HEK293 (cell line): ENCODE results near the gene BANF2.

Experiments
- CTCF ChIA-PET: fragments of 350-600 bp; formaldehyde crosslinking; extraction: SDS; loops from one replicate; lab custom pipeline; 2021; ENCODE audit warnings: antibody characterized with exemption; lab: Yijun Ruan, JAX
- POLR2A ChIA-PET: fragments of 300-600 bp; formaldehyde crosslinking; extraction: SDS; loops from one replicate; lab custom pipeline; 2020; ENCODE audit warnings: antibody characterized with exemption, inconsistent platforms; lab: Yijun Ruan, JAX
- H3K27ac ChIP-seq: fragments of 200-500 bp; sonication (Bioruptor generic); 2 replicates; pipeline ENCODE4 v1.5.1; 2014; ENCODE audit warnings: low read depth, low read length, control low read depth, inconsistent platforms; ENCODE audit errors: extremely low read depth
- H3K36me3 ChIP-seq, 2 experiments: fragments of 200-500 bp in 1 of 2; sonication (Bioruptor generic) in 1 of 2; 1 replicate in 1 of 2; 2 replicates in 1 of 2; pipeline ENCODE4 v1.5.1; 2014 to 2017; ENCODE audit warnings: inconsistent platforms in 2 of 2, low read length in 2 of 2; ENCODE audit not compliant: control insufficient read depth in 2 of 2, insufficient read depth in 1 of 2
- H3K4me1 ChIP-seq: fragments of 200-500 bp; sonication (Bioruptor generic); 2 replicates; pipeline ENCODE4 v1.5.1; 2014; ENCODE audit warnings: mild to moderate bottlenecking, low read length, inconsistent platforms; ENCODE audit not compliant: control insufficient read depth, insufficient read depth
- H3K4me3 ChIP-seq: 2 replicates; pipeline ENCODE4 v1.5.1; 2011; ENCODE audit warnings: low read depth, mild to moderate bottlenecking, control low read depth, low read length, moderate library complexity
- H3K9me3 ChIP-seq: fragments of 200-500 bp; sonication (Bioruptor generic); 2 replicates; pipeline ENCODE4 v1.5.1; 2014; ENCODE audit warnings: low read depth, low read length, inconsistent platforms; ENCODE audit not compliant: control insufficient read depth, insufficient read depth
- HOXC10 ChIP-seq: sonication (generic); formaldehyde crosslinking; IDR thresholded peaks from 2 replicates; pipeline ENCODE4 v1.8.1; 2023; ENCODE audit warnings: mild to moderate bottlenecking, missing genetic modification reagents
- KLF7 ChIP-seq: fragments of 450-650 bp; formaldehyde crosslinking; IDR thresholded peaks from 2 replicates; pipeline ENCODE4 v1.5.1; 2016; ENCODE audit warnings: missing biosample characterization, missing genetic modification characterization, borderline replicate concordance
- MEIS1 ChIP-seq: sonication (generic); formaldehyde crosslinking; IDR thresholded peaks from 2 replicates; pipeline ENCODE4 v1.8.1; 2022; ENCODE audit warnings: missing genetic modification reagents, mild to moderate bottlenecking, borderline replicate concordance
- SCRT1 ChIP-seq: fragments of 450-650 bp; formaldehyde crosslinking; IDR thresholded peaks from 2 replicates; pipeline ENCODE4 v1.5.1; 2016; ENCODE audit warnings: missing biosample characterization, missing genetic modification characterization, borderline replicate concordance
- SETDB1 ChIP-seq: IDR thresholded peaks from one replicate; pipeline ENCODE4 v1.6.1; 2017; ENCODE audit warnings: mild to moderate bottlenecking, low read length, moderate library complexity, mixed read lengths; ENCODE audit not compliant: insufficient read length
- ZBTB20 ChIP-seq: fragments of 450-650 bp; formaldehyde crosslinking; IDR thresholded peaks from 2 replicates; pipeline ENCODE4 v1.5.1; 2016; ENCODE audit warnings: missing biosample characterization, missing genetic modification characterization
- ZBTB7A ChIP-seq: fragments of 450-650 bp; formaldehyde crosslinking; IDR thresholded peaks from 2 replicates; pipeline ENCODE4 v1.5.1; 2016; ENCODE audit warnings: low read depth, missing biosample characterization, missing genetic modification characterization
- ZEB2 ChIP-seq: fragments of 450-650 bp; formaldehyde crosslinking; IDR thresholded peaks from 2 replicates; pipeline ENCODE4 v1.5.1; 2016; ENCODE audit warnings: missing biosample characterization, missing genetic modification characterization
- ZNF121 ChIP-seq: fragments of 450-650 bp; formaldehyde crosslinking; IDR thresholded peaks from 2 replicates; pipeline ENCODE4 v1.5.1; 2016; ENCODE audit warnings: missing biosample characterization, missing genetic modification characterization
- ZNF211 ChIP-seq: fragments of 450-650 bp; formaldehyde crosslinking; IDR thresholded peaks from 2 replicates; pipeline ENCODE4 v1.5.1; 2016; ENCODE audit warnings: low read depth, missing biosample characterization, missing genetic modification characterization
- ZNF221 ChIP-seq: fragments of 450-650 bp; formaldehyde crosslinking; IDR thresholded peaks from 2 replicates; pipeline ENCODE4 v1.5.1; 2017; ENCODE audit warnings: missing biosample characterization, missing genetic modification characterization, borderline replicate concordance
- ZNF223 ChIP-seq: fragments of 450-650 bp; formaldehyde crosslinking; IDR thresholded peaks from 2 replicates; pipeline ENCODE4 v1.5.1; 2016; ENCODE audit warnings: missing biosample characterization, missing genetic modification characterization
- ZNF248 ChIP-seq: fragments of 450-650 bp; formaldehyde crosslinking; IDR thresholded peaks from 2 replicates; pipeline ENCODE4 v1.5.1; 2017; ENCODE audit warnings: missing biosample characterization, missing genetic modification characterization
- ZNF48 ChIP-seq: fragments of 450-650 bp; formaldehyde crosslinking; IDR thresholded peaks from 2 replicates; pipeline ENCODE4 v1.5.1; 2016; ENCODE audit warnings: missing biosample characterization, missing genetic modification characterization
- ZNF561 ChIP-seq: fragments of 450-650 bp; IDR thresholded peaks from 2 replicates; pipeline ENCODE4 v1.5.1; 2018; ENCODE audit warnings: missing biosample characterization, missing genetic modification characterization, borderline replicate concordance
- ZNF747 ChIP-seq: fragments of 450-650 bp; formaldehyde crosslinking; IDR thresholded peaks from 2 replicates; pipeline ENCODE4 v1.5.1; 2016; ENCODE audit warnings: missing biosample characterization, missing genetic modification characterization
- ZNF76 ChIP-seq: fragments of 450-650 bp; formaldehyde crosslinking; IDR thresholded peaks from 2 replicates; pipeline ENCODE4; 2016; ENCODE audit warnings: low read depth, missing biosample characterization, missing genetic modification characterization, borderline replicate concordance
- ZNF777 ChIP-seq: fragments of 450-650 bp; formaldehyde crosslinking; IDR thresholded peaks from 2 replicates; pipeline ENCODE4 v1.5.1; 2017; ENCODE audit warnings: missing biosample characterization, missing genetic modification characterization, borderline replicate concordance
- TF ChIP-seq, protein P1 (sequence below): fragments of 450-650 bp; formaldehyde crosslinking; IDR thresholded peaks from 2 replicates; pipeline ENCODE4 v1.5.1; 2016; ENCODE audit warnings: missing biosample characterization, missing genetic modification characterization
- TF ChIP-seq, protein P2 (sequence below): fragments of 450-650 bp; formaldehyde crosslinking; IDR thresholded peaks from 2 replicates; pipeline ENCODE4 v1.5.1; 2016; ENCODE audit warnings: missing biosample characterization, missing genetic modification characterization
- TF ChIP-seq, protein P3 (sequence below): fragments of 450-650 bp; formaldehyde crosslinking; IDR thresholded peaks from 2 replicates; pipeline ENCODE4 v1.5.1; 2016; ENCODE audit warnings: missing biosample characterization, missing genetic modification characterization, borderline replicate concordance

Gene BANF2

DNA sequence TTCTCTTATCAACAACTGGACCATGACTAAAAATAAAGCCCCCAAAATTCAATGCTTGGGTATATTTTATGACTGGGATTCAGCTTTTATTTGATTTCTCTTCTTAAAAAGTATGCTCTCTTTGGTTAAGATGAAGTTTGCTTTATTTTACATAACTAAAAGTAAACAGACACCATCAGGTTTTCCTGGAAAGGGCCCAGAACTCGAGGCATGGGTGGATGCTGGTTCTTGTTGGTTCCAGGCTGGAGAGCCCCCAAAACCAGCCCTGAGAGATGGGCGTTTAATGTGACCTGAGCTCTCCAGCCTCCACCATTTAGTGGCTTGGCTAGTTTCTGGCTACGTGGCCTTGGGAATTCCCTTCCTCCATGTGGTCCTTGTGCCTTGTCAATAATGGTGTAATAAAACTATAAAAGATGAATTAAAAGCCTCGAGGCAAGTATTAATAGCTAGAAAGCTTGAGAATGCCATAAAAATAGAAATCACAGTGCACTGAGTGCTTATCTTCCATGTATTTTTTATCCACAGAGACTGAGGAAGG is 34.1 kb downstream of the BANF2 start (continued):
- no peak for TF ChIP-seq ZNF747

DNA sequence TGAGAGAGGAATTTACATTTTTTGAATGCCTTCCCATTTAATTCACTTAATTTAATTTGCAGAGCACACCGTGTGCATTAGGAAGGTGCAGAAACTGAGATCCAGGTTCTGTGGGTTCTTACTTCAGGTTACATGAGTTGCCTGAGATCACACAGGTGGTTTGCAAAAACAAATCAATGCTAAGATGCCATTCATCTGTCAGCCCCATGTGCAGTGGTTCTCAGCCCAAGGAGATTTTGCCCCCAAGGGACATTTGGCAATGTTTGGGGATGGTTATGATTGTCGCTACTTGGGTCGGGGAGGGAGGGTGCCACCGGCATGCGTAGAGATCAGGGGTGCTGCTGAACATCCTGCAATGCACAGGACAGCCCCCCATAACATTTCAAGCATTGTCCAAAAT is 34.6 kb downstream of the BANF2 start:
- TF ChIP-seq HOXC10 (CRISPR knock-in tag) (no peak), ZNF223 (tag by site-specific recombination) (no peak), ZNF211 (tag by site-specific recombination) (no peak), SCRT1 (tag by site-specific recombination) (no peak), ZNF76 (tag by site-specific recombination) (no peak), SETDB1 (no peak), ZNF777 (tag by site-specific recombination) (no peak), KLF7 (tag by site-specific recombination) (no peak), MEIS1 (CRISPR knock-in tag) (no peak), ZNF248 (no peak), ZBTB20 (tag by site-specific recombination) (no peak), ZNF48 (no peak), ZNF121 (no peak), ZEB2 (tag by site-specific recombination) (no peak), ZNF221 (tag by site-specific recombination) (no peak), ZNF561 (tag by site-specific recombination) (no peak), ZBTB7A (tag by site-specific recombination) (no peak)
- TF ChIP-seq, protein P1, sequence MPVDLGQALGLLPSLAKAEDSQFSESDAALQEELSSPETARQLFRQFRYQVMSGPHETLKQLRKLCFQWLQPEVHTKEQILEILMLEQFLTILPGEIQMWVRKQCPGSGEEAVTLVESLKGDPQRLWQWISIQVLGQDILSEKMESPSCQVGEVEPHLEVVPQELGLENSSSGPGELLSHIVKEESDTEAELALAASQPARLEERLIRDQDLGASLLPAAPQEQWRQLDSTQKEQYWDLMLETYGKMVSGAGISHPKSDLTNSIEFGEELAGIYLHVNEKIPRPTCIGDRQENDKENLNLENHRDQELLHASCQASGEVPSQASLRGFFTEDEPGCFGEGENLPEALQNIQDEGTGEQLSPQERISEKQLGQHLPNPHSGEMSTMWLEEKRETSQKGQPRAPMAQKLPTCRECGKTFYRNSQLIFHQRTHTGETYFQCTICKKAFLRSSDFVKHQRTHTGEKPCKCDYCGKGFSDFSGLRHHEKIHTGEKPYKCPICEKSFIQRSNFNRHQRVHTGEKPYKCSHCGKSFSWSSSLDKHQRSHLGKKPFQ (tag by site-specific recombination): no peak
- TF ChIP-seq, protein P2, sequence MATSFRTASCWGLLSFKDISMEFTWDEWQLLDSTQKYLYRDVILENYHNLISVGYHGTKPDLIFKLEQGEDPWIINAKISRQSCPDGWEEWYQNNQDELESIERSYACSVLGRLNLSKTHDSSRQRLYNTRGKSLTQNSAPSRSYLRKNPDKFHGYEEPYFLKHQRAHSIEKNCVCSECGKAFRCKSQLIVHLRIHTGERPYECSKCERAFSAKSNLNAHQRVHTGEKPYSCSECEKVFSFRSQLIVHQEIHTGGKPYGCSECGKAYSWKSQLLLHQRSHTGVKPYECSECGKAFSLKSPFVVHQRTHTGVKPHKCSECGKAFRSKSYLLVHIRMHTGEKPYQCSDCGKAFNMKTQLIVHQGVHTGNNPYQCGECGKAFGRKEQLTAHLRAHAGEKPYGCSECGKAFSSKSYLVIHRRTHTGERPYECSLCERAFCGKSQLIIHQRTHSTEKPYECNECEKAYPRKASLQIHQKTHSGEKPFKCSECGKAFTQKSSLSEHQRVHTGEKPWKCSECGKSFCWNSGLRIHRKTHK (tag by site-specific recombination): no peak
- TF ChIP-seq, protein P3, sequence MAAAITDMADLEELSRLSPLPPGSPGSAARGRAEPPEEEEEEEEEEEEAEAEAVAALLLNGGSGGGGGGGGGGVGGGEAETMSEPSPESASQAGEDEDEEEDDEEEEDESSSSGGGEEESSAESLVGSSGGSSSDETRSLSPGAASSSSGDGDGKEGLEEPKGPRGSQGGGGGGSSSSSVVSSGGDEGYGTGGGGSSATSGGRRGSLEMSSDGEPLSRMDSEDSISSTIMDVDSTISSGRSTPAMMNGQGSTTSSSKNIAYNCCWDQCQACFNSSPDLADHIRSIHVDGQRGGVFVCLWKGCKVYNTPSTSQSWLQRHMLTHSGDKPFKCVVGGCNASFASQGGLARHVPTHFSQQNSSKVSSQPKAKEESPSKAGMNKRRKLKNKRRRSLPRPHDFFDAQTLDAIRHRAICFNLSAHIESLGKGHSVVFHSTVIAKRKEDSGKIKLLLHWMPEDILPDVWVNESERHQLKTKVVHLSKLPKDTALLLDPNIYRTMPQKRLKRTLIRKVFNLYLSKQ (tag by site-specific recombination): no peak
- ChIA-PET CTCF (interaction anchor here (1.6 kb wide), 1 partner anchor 52 kb away, joined by 4 read pairs; no protein-coding TSS in a partner anchor), POLR2A (no interaction called here)
- H3K4me3 ChIP-seq: no peak overlapping the region
- no peaks in the 10 kb centered on the region for H3K36me3 ChIP-seq
- no peaks in the 10 kb centered on the region for H3K4me1 ChIP-seq
- H3K9me3 ChIP-seq: no peaks in the 10 kb centered on the region
- H3K27ac ChIP-seq: no peak overlapping the region
